ENCODE data around the gene GNAI2.
"Not testable (repeated sequence)": the region's sequence is repeated elsewhere in the genome, so short reads cannot be mapped to it uniquely, and the experiment has no call there.

The GNAI2 gene

DNA sequence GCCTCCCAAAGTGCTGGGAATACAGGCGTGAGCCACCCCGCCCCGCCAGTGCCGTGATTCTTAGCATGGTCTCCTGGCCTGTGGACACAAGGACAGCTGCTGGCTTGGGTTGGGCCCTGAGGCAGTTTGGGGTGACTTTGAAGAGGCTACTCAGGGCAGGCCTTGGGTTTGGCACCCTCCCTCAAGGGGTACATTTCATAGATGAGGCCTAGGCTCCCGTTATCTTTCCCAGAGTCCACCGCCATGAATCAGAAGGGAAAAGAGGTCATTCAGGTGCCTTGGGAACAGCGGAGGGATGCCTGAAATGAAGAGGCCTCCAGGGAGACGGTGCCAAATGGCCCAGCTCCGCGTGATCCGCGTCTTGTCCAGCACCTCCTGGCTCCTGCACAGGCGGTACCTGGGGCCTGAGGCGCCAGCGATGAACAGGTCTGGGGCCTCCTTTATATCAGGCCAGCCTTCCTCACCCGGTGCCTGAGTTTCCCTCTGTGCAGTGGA, 9.3 kb downstream of the GNAI2 start:
- DNase-seq (ENCODE audit: low spot score), result no peak

DNA sequence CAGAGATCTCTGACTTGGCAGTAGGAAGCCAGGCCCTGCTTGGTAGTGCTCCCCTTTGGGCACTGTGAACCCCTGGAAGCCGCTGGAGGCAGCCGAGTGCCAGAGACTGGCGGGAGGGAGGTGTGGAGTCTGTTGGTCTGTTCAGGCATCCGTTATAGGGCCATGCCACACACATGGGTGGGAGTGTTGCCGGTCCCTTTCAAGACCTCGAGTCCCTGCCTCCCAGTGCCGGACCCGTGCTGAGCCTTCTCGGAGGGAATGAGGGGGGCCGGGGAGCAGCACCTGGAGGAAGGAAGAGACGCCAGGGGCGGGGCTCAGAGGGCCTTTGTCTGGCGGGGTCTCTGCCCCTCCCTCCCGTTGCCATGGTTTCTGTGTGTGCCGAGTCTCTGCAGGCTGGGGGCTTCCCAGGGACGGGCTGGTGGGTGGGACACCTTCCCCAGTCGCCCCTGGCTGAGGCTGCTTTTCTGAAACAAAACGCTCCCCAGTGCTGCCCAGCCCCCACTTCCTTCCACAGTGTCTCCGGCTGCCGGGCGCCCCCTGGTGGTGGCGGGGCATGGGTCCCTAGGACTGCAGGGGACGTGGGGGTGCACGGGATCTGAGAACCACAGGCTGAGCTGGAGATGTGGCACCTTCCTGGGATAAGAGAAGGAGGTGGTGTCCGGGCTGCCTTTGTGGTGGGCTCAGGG, 10.0 kb downstream of the GNAI2 start:
- DNase-seq (ENCODE audit: low spot score), result peak; percentile 87

DNA sequence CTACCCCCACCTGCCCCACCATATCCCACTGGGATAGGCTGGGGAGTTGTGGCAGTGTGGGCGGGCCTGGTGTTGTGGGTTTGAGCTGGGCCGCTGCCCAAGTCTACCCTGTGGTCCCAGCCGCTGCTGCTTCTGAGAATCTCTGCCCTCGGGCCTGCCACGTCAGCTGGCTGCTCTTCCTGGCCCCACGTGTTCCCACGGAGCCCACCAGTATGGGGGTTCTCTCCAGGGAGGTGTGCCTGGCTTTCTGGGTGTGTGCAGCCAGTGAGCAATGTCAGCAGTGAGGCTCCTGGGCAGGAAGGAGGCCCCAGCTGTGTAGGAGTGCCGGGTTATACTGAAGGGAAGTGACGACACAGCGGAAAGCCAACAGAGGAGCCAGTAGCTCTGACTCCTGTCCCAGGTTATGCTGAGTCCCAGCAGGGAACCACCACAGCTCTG, 10.5 kb downstream of the GNAI2 start:
- no peak for DNase-seq (ENCODE audit: low spot score)

DNA sequence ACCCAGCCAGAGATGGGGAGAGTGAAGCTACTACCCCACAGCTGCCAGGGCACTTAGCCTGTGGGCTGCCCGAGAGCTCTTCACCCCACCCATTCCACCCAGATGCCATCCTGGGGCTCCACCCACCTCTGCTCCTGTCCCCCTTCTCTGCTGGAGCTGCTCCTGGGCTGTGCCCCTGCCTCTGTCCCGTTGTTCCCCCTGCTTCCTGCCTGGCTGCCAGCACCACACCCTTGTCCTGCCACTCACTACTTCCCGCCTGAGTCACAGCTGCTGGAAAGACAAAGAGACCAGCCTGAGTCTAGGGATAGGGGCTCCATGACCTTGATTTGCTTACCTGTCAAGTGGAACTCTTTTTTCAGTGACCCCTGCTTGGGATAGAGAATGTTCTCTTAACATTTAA, 12.4 kb downstream of the GNAI2 start:
- DNase-seq (ENCODE audit: low spot score), result no peak

GRCh38 chr3:50249457-50249856, 13.5 kb downstream of the GNAI2 start:
- DNase-seq (ENCODE audit: low spot score), result no peak

- no peak for DNase-seq (ENCODE audit: low spot score)
Measured at GRCh38 chr3:50250514-50250913, 14.5 kb downstream of the GNAI2 start.

DNA sequence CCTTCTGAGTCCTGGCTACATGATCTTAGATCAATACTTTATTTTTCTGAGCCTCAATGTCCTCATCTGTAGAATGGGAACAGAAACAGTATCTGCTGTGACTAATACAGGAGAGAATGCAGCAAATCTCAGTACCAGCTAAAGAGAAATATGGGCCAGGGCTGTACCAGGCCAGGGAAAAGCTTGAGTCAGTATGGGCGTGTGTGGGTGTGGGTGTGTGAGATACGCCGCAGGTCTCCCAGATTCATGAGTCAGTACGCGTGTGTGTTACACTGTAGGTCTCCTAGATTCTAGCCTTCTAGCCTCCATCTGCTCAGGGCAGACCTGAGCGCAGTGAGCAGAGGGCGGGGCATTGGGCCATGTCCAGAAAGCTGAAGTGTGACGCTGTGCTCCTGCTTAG, 15.2 kb downstream of the GNAI2 start:
- DNase-seq (ENCODE audit: low spot score), result no peak

GRCh38 chr3:50254577-50255250, 18.7 kb downstream of the GNAI2 start:
- no peak for DNase-seq (ENCODE audit: low spot score)

GRCh38 chr3:50255251-50255615, 19.2 kb downstream of the GNAI2 start:
- no peak for DNase-seq (ENCODE audit: low spot score)

- DNase-seq (ENCODE audit: low spot score), result no peak
Measured at GRCh38 chr3:50256978-50257890, 21.2 kb downstream of the GNAI2 start.

DNA sequence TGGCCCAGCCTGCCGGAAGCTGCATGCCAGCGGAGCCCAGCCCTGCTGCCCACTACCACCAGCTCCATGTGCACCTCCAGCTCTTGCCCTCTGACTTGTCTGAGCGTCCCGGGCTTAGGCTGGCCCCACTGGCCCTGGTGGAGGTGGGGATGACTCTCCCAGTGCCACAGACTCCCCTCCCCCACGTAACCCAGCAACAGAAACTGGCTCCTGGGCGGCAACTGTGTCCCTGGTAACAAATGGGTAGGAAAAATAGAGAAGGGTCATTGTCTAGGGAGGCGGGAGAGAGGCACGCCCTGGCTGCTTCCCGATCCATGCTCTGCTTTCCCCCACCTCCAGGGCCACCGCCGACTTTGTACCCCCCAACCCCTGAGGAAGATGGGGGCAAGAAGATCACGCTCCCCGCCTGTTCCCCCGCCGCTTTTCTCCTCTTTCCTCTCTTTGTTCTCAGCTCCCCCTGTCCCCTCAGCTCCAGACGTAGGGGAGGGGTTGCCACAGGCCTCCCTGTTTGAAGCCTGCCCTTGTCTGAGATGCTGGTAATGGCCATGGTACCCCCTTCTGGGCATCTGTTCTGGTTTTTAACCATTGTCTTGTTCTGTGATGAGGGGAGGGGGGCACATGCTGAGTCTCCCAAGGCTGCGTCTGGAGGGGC, 22.2 kb downstream of the GNAI2 start:
- no peak for DNase-seq (ENCODE audit: low spot score)

- DNase-seq (ENCODE audit: low spot score), result no peak
Measured at GRCh38 chr3:50258979-50259378, 23.0 kb downstream of the GNAI2 start.

DNA sequence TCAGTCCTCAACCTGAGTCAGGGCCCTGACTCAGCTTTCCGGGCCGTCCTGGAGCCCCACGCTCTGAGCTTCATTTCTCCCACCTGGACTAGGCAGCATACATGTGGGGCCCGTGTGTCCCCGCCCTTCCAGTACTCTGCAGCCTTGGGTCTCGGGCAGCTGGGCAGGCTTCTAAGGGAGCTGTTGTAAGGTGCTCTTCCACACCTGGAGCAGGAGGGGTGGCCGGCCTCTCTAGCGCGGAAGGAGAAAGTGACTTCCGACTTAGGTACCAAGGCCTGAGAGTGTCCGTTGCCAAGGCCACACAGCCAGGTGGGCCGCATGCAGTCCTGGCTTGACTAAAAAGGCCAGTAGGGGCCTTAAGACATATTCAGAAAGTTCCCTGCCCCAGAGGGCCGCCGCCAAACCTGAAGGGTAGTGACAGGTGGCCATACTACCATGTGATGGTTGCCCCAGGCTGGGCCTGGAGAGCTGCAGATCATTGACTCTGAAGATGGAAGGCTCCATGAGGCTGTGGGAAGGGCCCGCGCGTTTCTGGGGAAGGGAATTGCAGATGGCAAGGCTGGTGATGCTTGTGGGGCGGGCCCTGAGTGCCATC, 23.5 kb downstream of the GNAI2 start:
- DNase-seq (ENCODE audit: low spot score), result no peak

- peak; percentile 94 for DNase-seq (ENCODE audit: low spot score)
Measured at GRCh38 chr3:50260027-50260941, 24.3 kb downstream of the GNAI2 start.

DNA sequence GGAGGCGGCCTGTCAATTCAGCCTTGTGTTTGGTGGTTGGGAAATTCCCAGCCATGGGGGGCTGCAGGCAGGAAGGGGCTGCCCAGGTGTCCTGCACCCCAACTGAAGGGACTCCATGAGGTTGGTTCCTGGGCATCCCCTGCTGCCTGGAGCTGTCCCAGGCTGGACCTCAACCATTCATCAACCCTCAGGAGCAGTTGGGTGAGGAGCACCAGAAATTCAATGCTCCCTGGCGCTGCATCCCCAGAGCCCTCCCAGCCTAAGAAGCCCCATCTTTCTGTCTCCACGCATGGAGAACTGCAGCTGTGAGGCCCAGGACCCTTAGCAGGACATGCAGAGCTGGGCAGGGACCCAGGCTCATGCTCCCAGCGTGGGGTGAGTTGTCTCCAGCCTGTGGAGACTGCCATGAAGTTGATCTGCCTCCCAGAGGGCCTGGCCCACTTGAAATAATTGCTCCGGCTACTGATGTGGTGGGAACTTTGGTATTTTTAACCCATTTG, 25.0 kb downstream of the GNAI2 start:
- DNase-seq (ENCODE audit: low spot score), result no peak

GRCh38 chr3:50261505-50261904, 25.5 kb downstream of the GNAI2 start:
- no peak for DNase-seq (ENCODE audit: low spot score)

DNA sequence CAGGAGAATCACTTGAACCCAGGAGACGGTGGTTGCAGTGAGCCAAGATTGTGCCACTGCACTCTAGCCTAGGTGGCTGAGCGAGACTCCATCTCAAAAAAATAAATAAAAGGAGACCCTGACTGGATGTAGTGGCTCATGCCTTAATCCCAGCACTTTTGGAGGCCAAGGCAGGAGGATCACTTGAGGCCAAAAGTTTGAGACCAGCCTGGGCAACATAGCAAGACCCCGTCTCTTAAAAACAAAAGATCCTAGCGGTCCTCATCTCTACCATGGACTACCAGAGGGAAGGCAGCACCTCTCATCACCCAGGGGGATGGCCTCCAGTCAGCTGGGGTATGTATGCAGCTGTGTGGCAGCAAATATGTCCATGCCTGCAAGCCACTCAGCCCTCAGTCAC, 26.2 kb downstream of the GNAI2 start:
- DNase-seq (ENCODE audit: low spot score), result not testable (repeated sequence)

- no peak for DNase-seq (ENCODE audit: low spot score)
Measured at GRCh38 chr3:50262778-50263177, 26.8 kb downstream of the GNAI2 start.

- DNase-seq (ENCODE audit: low spot score), result no peak
Measured at GRCh38 chr3:50263478-50264382, 27.7 kb downstream of the GNAI2 start.

Measured in Ammon's horn (tissue), 1 donor.